HEK293T (cell line): ENCODE measurements around the gene SPATA2.

Experiments used
- CTCF ChIA-PET: fragments of 350-600 bp; formaldehyde crosslinking; extraction: SDS; loops from one replicate; lab custom pipeline; 2021; ENCODE audit warnings: antibody characterized with exemption, inconsistent platforms; lab: Yijun Ruan, JAX
- POLR2A ChIA-PET: fragments of 350-600 bp; formaldehyde crosslinking; extraction: SDS; loops from one replicate; lab custom pipeline; 2020; ENCODE audit warnings: antibody characterized with exemption, inconsistent platforms; lab: Yijun Ruan, JAX
- DNase-seq: peaks from one replicate; pipeline ENCODE4 v3.0.0; 2012; ENCODE audit warnings: mixed read lengths; ENCODE audit errors: extremely low spot score
- ARNT ChIP-seq: fragments of 450-650 bp; IDR thresholded peaks from 2 replicates; pipeline ENCODE4 v1.6.1; 2017; ENCODE audit warnings: mild to moderate bottlenecking
- BHLHE40 ChIP-seq: fragments of 450-650 bp; IDR thresholded peaks from 2 replicates; pipeline ENCODE4 v1.6.1; 2016; ENCODE audit warnings: mild to moderate bottlenecking, moderate library complexity, borderline replicate concordance
- CTBP1 ChIP-seq: fragments of 450-650 bp; IDR thresholded peaks from 2 replicates; pipeline ENCODE4 v1.6.1; 2016; ENCODE audit warnings: borderline replicate concordance
- ELF4 ChIP-seq: fragments of 450-650 bp; IDR thresholded peaks from 2 replicates; pipeline ENCODE4 v1.6.1; 2017; ENCODE audit warnings: antibody characterized with exemption
- FOXA1 ChIP-seq: fragments of 450-650 bp; IDR thresholded peaks from 2 replicates; pipeline ENCODE4 v1.6.1; 2016; ENCODE audit warnings: mild to moderate bottlenecking
- FOXK2 ChIP-seq: fragments of 450-650 bp; IDR thresholded peaks from 2 replicates; pipeline ENCODE4 v1.6.1; 2016; ENCODE audit warnings: mild to moderate bottlenecking
- FOXM1 ChIP-seq: fragments of 450-650 bp; IDR thresholded peaks from 2 replicates; pipeline ENCODE4 v1.6.1; 2017; ENCODE audit warnings: mild to moderate bottlenecking, borderline replicate concordance
- HDGF ChIP-seq: fragments of 450-650 bp; IDR thresholded peaks from 2 replicates; pipeline ENCODE4 v1.6.1; 2017; ENCODE audit warnings: antibody characterized with exemption, borderline replicate concordance
- L3MBTL2 ChIP-seq: fragments of 450-650 bp; conservative IDR thresholded peaks from 2 replicates; pipeline ENCODE4 v1.6.1; 2016; ENCODE audit warnings: mild to moderate bottlenecking
- LEF1 ChIP-seq: fragments of 450-650 bp; IDR thresholded peaks from 2 replicates; pipeline ENCODE4 v1.6.1; 2017; ENCODE audit warnings: mild to moderate bottlenecking, borderline replicate concordance
- NFRKB ChIP-seq: fragments of 450-650 bp; IDR thresholded peaks from 2 replicates; pipeline ENCODE4 v1.6.1; 2016; ENCODE audit warnings: mild to moderate bottlenecking, moderate library complexity
- SP1 ChIP-seq: fragments of 450-650 bp; IDR thresholded peaks from 2 replicates; pipeline ENCODE4 v1.6.1; 2017
- SUZ12 ChIP-seq: fragments of 450-650 bp; IDR thresholded peaks from 2 replicates; pipeline ENCODE4 v1.6.1; 2016; ENCODE audit warnings: mild to moderate bottlenecking
- TARDBP ChIP-seq: fragments of 450-650 bp; IDR thresholded peaks from 2 replicates; pipeline ENCODE4 v1.6.1; 2016
- ZNF384 ChIP-seq: fragments of 450-650 bp; IDR thresholded peaks from 2 replicates; pipeline ENCODE4 v1.6.1; 2016
- TF ChIP-seq, protein P1 (sequence below): fragments of 450-650 bp; IDR thresholded peaks from 2 replicates; pipeline ENCODE4 v1.6.1; 2016

SPATA2 gene

DNA sequence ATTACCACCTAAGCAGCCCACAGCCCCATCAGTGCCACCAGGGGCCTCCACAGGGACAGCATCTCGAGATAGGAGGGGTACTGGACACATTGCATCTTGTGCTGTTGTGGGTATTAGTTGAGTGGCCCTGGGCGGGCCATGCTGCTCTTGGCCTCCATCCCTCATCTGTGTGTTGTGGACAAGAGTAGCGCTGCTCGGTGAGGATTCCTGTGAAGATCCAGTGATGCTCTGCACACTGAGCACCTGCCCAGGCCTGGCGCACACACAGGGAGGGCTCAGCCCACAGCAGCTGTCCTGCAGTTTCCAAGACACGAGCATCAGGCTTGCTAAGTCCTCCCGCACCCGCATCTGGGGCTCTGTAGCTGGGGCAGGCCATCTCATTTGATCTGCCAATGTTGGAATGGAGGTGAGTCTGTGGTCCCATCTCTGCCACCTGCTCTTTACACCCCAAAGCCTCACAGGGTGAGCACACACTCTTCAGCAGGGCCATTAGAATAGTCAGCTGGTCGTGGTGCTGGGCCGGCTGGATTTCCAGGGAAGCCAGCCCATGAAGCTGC lies 32.0 kb downstream of the SPATA2 start:
- no peak for DNase-seq
- ChIA-PET CTCF (no interaction called here), POLR2A (no interaction called here)

DNA sequence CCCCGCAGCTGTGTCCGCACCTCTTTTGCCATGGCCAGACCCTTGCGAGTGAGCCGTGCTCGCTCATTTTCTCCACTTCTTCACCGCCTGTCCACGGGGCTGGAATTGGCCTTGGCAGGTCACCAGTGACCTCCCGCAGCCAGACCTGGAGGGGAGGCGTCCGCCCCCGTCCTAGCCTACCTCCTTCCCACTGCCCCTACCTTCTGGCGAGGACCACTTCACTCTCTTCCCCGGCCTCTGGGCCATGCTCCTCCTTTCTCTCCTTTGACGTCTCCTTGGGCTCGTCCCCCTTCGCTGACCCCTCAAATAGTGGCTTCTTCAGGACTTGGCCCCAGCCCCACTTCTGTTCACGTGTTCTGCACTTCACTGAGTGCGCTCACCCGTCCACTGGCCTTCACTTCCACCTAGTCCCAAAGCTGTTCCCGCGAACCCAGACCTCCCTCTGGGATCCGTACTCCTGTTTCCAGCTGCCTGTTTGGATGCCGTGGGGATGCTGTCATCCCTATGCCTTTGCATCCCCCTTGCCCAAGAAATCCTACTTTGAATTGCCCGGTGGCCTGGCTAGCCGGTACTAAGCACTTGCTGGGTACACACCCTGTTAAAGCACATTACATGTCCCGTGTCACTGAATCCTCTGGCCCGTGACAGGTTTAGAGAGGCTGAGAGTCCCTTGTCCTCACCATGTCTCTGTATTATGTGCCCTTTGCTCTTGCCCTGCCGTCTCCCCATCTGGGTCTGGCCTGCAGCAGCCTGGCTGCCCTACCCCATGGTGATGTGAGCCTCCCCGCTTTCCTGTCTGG lies 33.0 kb downstream of the SPATA2 start:
- ChIA-PET CTCF (interaction anchor here (0.5 kb wide), 1 partner anchor 175 kb away, joined by 4 read pairs; no protein-coding TSS in a partner anchor), POLR2A (no interaction called here)
- no peak for DNase-seq
- no peak for TF ChIP-seq FOXA1
- no peak for TF ChIP-seq SUZ12
- no peak for TF ChIP-seq NFRKB
- no peak for TF ChIP-seq L3MBTL2
- no peak for TF ChIP-seq LEF1
- no peak for TF ChIP-seq TARDBP
- TF ChIP-seq CTBP1: no peak
- TF ChIP-seq, protein P1, sequence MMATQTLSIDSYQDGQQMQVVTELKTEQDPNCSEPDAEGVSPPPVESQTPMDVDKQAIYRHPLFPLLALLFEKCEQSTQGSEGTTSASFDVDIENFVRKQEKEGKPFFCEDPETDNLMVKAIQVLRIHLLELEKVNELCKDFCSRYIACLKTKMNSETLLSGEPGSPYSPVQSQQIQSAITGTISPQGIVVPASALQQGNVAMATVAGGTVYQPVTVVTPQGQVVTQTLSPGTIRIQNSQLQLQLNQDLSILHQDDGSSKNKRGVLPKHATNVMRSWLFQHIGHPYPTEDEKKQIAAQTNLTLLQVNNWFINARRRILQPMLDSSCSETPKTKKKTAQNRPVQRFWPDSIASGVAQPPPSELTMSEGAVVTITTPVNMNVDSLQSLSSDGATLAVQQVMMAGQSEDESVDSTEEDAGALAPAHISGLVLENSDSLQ: no peak
- no peak for TF ChIP-seq HDGF
- no peak for TF ChIP-seq FOXK2
- TF ChIP-seq BHLHE40: no peak

More for the DNA sequence above, 32.0 kb downstream of the SPATA2 start:
- TF ChIP-seq TARDBP: no peak
- TF ChIP-seq LEF1: no peak
- no peak for TF ChIP-seq ZNF384
- no peak for TF ChIP-seq SUZ12
- TF ChIP-seq FOXM1: no peak
- TF ChIP-seq, protein P1: no peak
- TF ChIP-seq ARNT: no peak
- TF ChIP-seq FOXK2: no peak
- no peak for TF ChIP-seq HDGF
- TF ChIP-seq ELF4: no peak
- no peak for TF ChIP-seq NFRKB
- no peak for TF ChIP-seq SP1
- no peak for TF ChIP-seq FOXA1
- no peak for TF ChIP-seq CTBP1
- TF ChIP-seq L3MBTL2: no peak

DNA sequence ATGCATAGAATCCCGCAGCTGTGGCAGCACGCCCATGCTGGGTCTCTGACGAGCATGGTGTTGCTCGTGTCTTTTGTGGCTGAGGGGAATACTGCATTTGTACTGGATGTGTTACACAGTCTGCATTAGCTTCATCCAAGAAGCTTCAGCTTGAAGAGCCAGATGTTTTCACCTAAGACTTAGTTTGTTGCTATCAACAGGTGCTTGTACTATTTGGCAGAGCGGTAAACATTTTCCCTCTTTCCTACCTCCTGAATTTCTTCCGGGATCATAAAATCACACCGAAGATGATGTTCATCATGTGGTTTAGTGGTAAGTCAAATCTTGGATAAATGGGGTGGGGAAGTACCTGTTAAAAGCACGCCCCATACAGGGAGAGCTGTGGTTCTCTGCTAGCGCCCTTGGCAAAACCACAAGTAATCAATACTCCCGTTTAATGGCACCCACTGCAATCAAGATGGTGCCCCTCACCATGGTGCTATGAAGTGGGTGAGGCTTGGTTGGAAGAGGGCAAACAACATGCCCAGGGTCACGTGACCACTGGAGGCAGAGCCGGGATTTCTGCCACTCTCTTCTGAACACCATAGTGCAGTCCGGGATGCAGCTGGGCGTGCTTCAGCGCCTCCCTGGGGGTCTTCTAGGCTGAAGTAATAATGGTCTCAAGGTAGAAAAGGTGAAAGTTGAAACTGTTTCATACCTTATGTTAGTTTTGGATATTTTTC lies 34.4 kb downstream of the SPATA2 start:
- ChIA-PET CTCF (no interaction called here), POLR2A (no interaction called here)
- DNase-seq: no peak
- TF ChIP-seq CTBP1 (no peak), TARDBP (no peak), ARNT (no peak), NFRKB (no peak), ELF4 (no peak), FOXM1 (no peak)

GRCh38 chr20:49880177-49880576 lies 35.2 kb downstream of the SPATA2 start:
- ChIA-PET POLR2A (no interaction called here), CTCF (no interaction called here)
- DNase-seq: no peak
- TF ChIP-seq NFRKB (no peak), BHLHE40 (no peak), HDGF (no peak), L3MBTL2 (no peak), LEF1 (no peak), TARDBP (no peak), FOXA1 (no peak), ELF4 (no peak), ARNT (no peak), SP1 (no peak), CTBP1 (no peak), ZNF384 (no peak), SUZ12 (no peak)
- TF ChIP-seq, protein P1: no peak

- TF ChIP-seq TARDBP: no peak
- no peak for TF ChIP-seq ELF4
- TF ChIP-seq FOXA1: no peak
- no peak for TF ChIP-seq ZNF384
- TF ChIP-seq SP1: no peak
- no peak for TF ChIP-seq BHLHE40
- TF ChIP-seq L3MBTL2: no peak
- no peak for TF ChIP-seq ARNT
- no peak for TF ChIP-seq HDGF
- no peak for TF ChIP-seq SUZ12
- CTCF ChIA-PET: no interaction called here
- POLR2A ChIA-PET: no interaction called here
- DNase-seq: no peak
Measured at GRCh38 chr20:49878977-49879376, 36.4 kb downstream of the SPATA2 start.

GRCh38 chr20:49877386-49877921 lies 37.9 kb downstream of the SPATA2 start:
- POLR2A ChIA-PET: no interaction called here
- CTCF ChIA-PET: no interaction called here
- TF ChIP-seq FOXA1 (no peak), ZNF384 (no peak), LEF1 (no peak), FOXK2 (no peak)
- no peak for DNase-seq
